ENCODE results near the gene ATOH8.

DNA sequence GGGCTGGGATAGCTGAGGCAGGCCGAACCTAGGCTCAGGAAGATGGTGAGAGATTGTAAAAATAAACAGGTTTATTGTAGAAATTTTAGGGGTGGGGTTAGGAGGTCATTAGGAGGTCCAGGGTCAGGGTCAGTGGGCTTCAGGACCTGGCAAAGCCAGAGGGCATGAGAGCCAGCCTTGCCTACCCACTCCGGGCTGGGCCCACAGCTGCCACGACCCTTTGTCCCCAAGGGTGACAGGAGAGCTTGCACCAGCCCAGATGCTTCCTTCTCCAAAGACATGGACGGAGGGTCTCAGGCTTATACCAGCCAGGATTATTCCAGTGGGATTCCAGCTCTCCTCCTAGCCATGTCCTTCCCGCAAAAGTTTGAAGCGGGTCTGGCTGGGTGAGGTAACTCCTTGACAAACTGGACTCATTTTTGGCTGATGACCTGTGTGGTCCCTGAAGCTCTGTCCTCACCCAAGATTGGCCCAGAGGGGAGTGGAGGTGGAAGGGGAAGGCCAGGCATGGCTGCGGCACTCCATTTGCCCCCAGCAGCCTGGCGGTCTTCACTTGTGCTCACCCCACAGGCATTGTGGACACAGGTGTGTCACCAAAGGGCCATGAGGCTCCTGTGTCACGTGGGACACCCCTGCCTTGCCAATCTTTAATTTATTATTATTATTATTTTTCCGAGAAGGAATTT, 23.8 kb upstream of the ATOH8 start:
- TF ChIP-seq SUZ12 (IDR thresholded peaks at IDR 0.05; ENCODE audit: extremely low read depth, insufficient read depth, insufficient read length) (no peak), YY1 (IDR thresholded peaks at IDR 0.05; ENCODE audit: insufficient read depth, insufficient read length) (no peak), ZNF274 (IDR thresholded peaks at IDR 0.05; ENCODE audit: low read depth, low read length) (no peak)

All from NT2/D1 (cell line).